ENCODE data around the gene MINAR2.

The MINAR2 gene

GRCh38 chr5:129747572-129748407 lies at the start of gene MINAR2:
Gene MINAR2 (plus strand): TSS chr5:129748094. CDS start chr5:129748191, 97 bp downstream.
- peak; percentile 12 for DNase-seq

GRCh38 chr5:129698661-129699060 lies 49.2 kb upstream of the MINAR2 start:
- DNase-seq = no peak

GRCh38 chr5:129716235-129716634 lies 31.7 kb upstream of the MINAR2 start:
- no peak for DNase-seq

- no peak for DNase-seq
Measured at GRCh38 chr5:129716651-129717050, 31.2 kb upstream of the MINAR2 start.

- no peak for DNase-seq
Measured at GRCh38 chr5:129717751-129718310, 30.1 kb upstream of the MINAR2 start.

GRCh38 chr5:129718471-129719090 lies 29.3 kb upstream of the MINAR2 start:
- DNase-seq = no peak

GRCh38 chr5:129724222-129724621 lies 23.7 kb upstream of the MINAR2 start:
- no peak for DNase-seq

- DNase-seq = no peak
Measured at GRCh38 chr5:129724647-129725046, 23.2 kb upstream of the MINAR2 start.

GRCh38 chr5:129739773-129740172 lies 8.1 kb upstream of the MINAR2 start:
- DNase-seq = no peak

GRCh38 chr5:129743541-129744187 lies 4.2 kb upstream of the MINAR2 start:
- no peak for DNase-seq

GRCh38 chr5:129745997-129746396 lies 1.9 kb upstream of the MINAR2 start:
- no peak for DNase-seq

GRCh38 chr5:129746876-129747275 lies 1.0 kb upstream of the MINAR2 start:
- DNase-seq = no peak

- DNase-seq = peak; percentile 9
Measured at GRCh38 chr5:129748913-129749880, 1.3 kb downstream of the MINAR2 start.

- DNase-seq = no peak
Measured at GRCh38 chr5:129760636-129761325, 12.9 kb downstream of the MINAR2 start.

GRCh38 chr5:129763651-129764050 lies 15.8 kb downstream of the MINAR2 start:
- no peak for DNase-seq

- no peak for DNase-seq
Measured at GRCh38 chr5:129766798-129767197, 18.9 kb downstream of the MINAR2 start.

- DNase-seq = peak; percentile 89
Measured at GRCh38 chr5:129767927-129768380, 20.1 kb downstream of the MINAR2 start.

GRCh38 chr5:129768735-129769134 lies 20.8 kb downstream of the MINAR2 start:
- DNase-seq = no peak

GRCh38 chr5:129770024-129770820 lies 22.3 kb downstream of the MINAR2 start:
- DNase-seq = no peak

- peak; percentile 59 for DNase-seq
Measured at GRCh38 chr5:129771058-129771838, 23.4 kb downstream of the MINAR2 start.

All from activated CD4-positive, alpha-beta T cell treated with anti-CD3 and anti-CD28 coated beads, Interleukin-2, amount 50 U/mL, for 16 hours (primary cell).